Subcutaneous adipose tissue (tissue), 4 donors: ENCODE data around the gene IFNAR1. TPM values are rescaled to one million over a fixed set of nuclear protein-coding genes. Genes with fewer than 3 reads are reported as not detected.

ENCODE experiments used
- total RNA-seq, 4 donors: library from RNA; depleted of rRNA; stranded (reverse); fragments of >200 nt; gene quantifications; one replicate each; pipeline ENCODE4 v1.1.0, GENCODE V29; 2016
- TF ChIP-seq, protein P1 (sequence below): fragments of 450-650 bp; IDR thresholded peaks from one replicate; pipeline ENCODE4 v1.5.1; 2016; ENCODE audit warnings: low read depth, mild to moderate bottlenecking, control low read depth, antibody characterized with exemption, moderate library complexity

The IFNAR1 gene
- total RNA-seq, 4 donors from 2014 or later: 32.4 to 75.7 (median 45.4) TPM

DNA sequence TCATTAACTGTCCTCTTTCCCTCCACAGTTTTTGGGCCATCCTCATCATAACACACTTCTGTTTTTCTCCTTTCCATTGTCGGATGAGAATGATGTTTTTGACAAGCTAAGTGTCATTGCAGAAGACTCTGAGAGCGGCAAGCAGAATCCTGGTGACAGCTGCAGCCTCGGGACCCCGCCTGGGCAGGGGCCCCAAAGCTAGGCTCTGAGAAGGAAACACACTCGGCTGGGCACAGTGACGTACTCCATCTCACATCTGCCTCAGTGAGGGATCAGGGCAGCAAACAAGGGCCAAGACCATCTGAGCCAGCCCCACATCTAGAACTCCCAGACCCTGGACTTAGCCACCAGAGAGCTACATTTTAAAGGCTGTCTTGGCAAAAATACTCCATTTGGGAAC, 28.6 kb upstream of the IFNAR1 start:
- TF ChIP-seq, protein P1, sequence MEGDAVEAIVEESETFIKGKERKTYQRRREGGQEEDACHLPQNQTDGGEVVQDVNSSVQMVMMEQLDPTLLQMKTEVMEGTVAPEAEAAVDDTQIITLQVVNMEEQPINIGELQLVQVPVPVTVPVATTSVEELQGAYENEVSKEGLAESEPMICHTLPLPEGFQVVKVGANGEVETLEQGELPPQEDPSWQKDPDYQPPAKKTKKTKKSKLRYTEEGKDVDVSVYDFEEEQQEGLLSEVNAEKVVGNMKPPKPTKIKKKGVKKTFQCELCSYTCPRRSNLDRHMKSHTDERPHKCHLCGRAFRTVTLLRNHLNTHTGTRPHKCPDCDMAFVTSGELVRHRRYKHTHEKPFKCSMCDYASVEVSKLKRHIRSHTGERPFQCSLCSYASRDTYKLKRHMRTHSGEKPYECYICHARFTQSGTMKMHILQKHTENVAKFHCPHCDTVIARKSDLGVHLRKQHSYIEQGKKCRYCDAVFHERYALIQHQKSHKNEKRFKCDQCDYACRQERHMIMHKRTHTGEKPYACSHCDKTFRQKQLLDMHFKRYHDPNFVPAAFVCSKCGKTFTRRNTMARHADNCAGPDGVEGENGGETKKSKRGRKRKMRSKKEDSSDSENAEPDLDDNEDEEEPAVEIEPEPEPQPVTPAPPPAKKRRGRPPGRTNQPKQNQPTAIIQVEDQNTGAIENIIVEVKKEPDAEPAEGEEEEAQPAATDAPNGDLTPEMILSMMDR: no peak

DNA sequence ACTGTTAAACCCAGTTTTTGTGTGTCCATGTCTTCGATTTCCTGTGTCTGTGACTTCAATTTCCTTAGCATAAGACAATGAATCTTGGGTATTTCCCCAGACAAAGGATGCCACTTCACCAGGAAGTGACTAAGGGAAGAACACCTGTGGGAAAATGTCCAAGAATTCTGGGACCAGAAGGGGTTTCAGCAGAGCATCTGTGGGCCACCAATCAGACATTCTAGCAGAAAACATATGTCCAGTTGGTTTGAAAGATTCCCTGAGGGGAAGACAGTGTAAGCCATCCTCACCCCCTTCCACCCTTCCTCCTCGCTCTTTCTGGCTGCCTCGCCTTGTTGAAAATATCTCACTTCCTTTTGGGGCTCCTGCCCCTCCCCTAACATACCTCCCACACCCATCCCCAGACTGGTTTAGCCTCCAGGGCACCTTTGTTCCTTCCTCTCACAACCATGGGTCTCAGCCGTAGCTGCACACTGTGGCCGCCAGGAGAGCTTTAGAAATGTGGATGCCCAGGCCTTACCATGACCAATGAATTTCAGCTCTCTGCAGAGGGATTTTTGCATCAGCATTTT, 25.5 kb upstream of the IFNAR1 start:
- TF ChIP-seq, protein P1: no peak

DNA sequence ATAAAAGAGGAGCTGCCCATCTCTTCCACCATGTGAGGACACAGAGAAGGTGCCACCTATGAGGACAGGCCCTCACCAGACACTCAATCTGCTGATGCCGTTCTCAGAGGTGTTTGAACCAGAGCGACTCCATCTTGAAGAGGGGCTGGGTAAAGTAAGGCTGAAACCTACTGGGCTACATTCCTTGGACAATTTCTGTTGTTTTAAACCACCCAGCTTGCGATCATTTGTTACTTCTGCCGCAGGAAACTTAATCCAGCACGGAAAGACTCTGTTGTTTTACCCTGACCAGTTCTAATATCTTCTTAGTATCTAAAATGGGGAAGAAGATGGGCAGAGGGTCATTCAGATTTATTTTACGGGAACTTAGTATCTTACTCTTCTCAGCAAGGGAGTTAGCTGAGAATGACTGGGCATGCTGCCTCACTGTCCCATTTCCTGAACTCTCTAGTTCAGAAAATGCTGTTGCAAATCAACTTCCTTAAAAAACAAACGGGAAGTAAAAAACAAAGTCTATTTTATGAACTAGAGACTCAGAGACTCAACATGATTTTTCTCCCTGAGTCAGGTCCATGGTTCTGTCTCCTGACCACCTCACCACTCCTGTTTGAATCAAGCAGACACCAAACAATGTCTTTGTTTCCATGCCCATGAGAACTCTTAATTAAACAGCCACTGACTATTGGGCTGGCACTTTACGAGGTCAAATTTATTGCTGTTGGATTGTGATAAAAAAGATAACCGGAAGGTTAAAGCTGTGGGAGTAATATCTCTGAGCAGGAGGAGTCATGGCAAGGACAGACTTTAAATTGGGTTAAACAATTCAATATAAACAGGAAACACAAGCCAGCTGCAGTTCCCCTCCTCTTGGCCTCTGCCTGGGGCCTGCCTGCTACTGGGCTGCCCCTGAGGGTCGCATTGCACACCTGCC, 23.8 kb upstream of the IFNAR1 start:
- TF ChIP-seq, protein P1: no peak

DNA sequence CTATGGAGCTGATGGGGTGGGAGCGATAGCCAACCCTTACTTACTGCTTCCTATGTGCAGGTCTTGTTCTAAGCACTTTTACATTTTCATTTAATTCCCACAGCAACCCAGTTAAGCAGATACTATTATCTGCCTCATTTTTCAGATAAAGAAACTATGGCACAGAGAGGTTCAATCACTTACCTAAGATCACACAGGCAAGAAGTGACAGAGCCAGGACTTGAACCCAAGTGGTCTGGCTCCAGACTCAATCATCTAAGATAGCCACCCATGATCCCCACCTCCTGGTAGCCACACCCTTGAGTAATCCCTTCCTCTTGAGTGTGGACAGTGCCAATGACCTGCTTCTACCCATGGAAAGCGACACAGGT, 23.2 kb upstream of the IFNAR1 start:
- TF ChIP-seq, protein P1: no peak

DNA sequence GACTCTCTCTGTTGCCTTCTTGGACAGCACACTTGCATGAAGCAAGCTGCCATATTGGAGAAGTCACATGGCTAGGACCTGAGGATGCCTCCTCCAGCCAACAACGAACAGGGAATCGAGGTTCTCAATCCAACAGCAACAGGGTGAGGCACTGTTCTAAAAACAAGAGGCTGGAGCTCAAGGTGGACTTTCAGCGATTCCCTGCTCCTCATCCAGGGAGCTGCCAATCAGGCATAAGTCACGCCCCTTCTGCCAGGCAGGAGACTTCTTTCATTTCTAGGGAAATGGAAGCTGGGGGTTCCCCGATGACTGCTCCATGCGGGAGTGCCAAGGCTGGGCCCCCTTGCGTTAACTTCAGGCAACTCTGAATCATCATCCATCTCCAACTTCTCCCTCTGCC, 22.7 kb upstream of the IFNAR1 start:
- TF ChIP-seq, protein P1: no peak

DNA sequence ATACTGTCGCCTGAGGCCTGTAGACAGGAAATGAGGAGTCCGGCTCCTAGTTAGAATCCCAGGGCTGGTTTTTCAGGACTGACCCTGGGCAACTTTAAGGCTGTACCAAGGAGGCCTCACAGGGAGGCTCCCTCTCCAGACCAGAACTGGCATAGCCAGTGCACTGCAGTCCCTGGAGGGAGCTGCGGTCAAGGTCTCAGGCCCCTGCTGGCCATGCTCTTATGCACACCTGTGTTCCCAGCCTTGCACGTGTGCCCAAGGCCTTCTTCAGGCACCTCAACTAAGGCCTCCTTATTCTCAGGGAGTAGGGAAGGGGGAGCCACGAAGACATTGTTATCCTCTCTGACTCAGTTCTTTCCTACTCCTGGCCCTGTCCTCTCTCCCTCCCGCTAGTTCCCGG, 22.0 kb upstream of the IFNAR1 start:
- TF ChIP-seq, protein P1: no peak

DNA sequence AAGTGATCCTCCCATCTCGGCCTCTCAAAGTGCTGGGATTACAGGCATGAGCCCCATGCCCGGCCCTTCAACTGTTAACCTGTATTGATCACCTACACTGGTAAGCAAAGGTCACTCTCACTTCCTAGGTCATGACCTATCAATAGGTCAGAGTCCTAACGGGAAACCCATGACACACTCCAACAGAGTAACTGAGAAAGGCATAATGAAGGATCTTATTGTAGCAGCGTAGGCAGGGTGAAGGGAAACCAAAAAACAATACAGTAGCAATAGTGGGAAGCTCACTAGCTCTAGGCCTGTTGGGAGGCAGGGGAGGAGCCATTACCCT, 19.5 kb upstream of the IFNAR1 start:
- TF ChIP-seq, protein P1: no peak
